Measurements from ENCODE around the gene ABCG1. TPM values are rescaled to one million over a fixed set of nuclear protein-coding genes. Genes with fewer than 3 reads are reported as not detected.

ABCG1 gene
- total RNA-seq, 1 donor from 2014 or later: 74.9 TPM

GRCh38 chr21:42193721-42194120 lies 25.2 kb upstream of the ABCG1 start:
- H3K4me1 ChIP-seq: peaks cover 37% of the 10 kb centered on the region
- intact Hi-C loops (cut with DNase I): no loop called here
- no peak overlapping the region for H3K4me3 ChIP-seq
- no peak for TF ChIP-seq CTCF (IDR thresholded peaks at IDR 0.05)
- DNase-seq: no peak
- no peaks in the 10 kb centered on the region for H3K27me3 ChIP-seq (ENCODE audit: low read depth)
- no peaks in the 10 kb centered on the region for H3K36me3 ChIP-seq
- no peak overlapping the region for H3K27ac ChIP-seq
- no peaks in the 10 kb centered on the region for H3K9me3 ChIP-seq
- no peak for ATAC-seq

- peak in 1 of 2 donors; percentile 2 for ATAC-seq
- intact Hi-C loops (cut with DNase I): no loop called here
These were observed 24.1 kb upstream of the ABCG1 start for GRCh38 chr21:42194863-42195262.

GRCh38 chr21:42195378-42196031 lies 23.4 kb upstream of the ABCG1 start:
- ATAC-seq: peak; percentile 75 to 88

More at GRCh38 chr21:42194863-42195262, 24.1 kb upstream of the ABCG1 start:
- H3K36me3 ChIP-seq: no peaks in the 10 kb centered on the region
- TF ChIP-seq CTCF (IDR thresholded peaks at IDR 0.05): no peak
- H3K9me3 ChIP-seq: no peaks in the 10 kb centered on the region
- DNase-seq: no peak
- no peak overlapping the region for H3K4me3 ChIP-seq
- H3K27me3 ChIP-seq (ENCODE audit: low read depth): no peaks in the 10 kb centered on the region
- peak overlapping the region; percentile 18 for H3K27ac ChIP-seq
- peaks cover 37% of the 10 kb centered on the region for H3K4me1 ChIP-seq

GRCh38 chr21:42198929-42199867 lies 19.7 kb upstream of the ABCG1 start:
- no peaks in the 10 kb centered on the region for H3K36me3 ChIP-seq
- intact Hi-C loops (cut with DNase I): no loop called here
- peak overlapping the region; percentile 10 for H3K27ac ChIP-seq
- DNase-seq (no peak), ATAC-seq (peak; percentile 82 to 84)
- H3K4me1 ChIP-seq: peaks cover 22% of the 10 kb centered on the region
- H3K4me3 ChIP-seq: no peak overlapping the region
- no peaks in the 10 kb centered on the region for H3K9me3 ChIP-seq
- no peak for TF ChIP-seq CTCF (IDR thresholded peaks at IDR 0.05)
- H3K27me3 ChIP-seq (ENCODE audit: low read depth): no peaks in the 10 kb centered on the region

More at GRCh38 chr21:42195378-42196031, 23.4 kb upstream of the ABCG1 start:
- no peaks in the 10 kb centered on the region for H3K9me3 ChIP-seq
- intact Hi-C loops (cut with DNase I): no loop called here
- peaks cover 36% of the 10 kb centered on the region for H3K4me1 ChIP-seq
- H3K27ac ChIP-seq: peak overlapping the region; percentile 18
- no peak overlapping the region for H3K4me3 ChIP-seq
- peak; percentile 84 for DNase-seq
- no peaks in the 10 kb centered on the region for H3K27me3 ChIP-seq (ENCODE audit: low read depth)
- no peaks in the 10 kb centered on the region for H3K36me3 ChIP-seq
- no peak for TF ChIP-seq CTCF (IDR thresholded peaks at IDR 0.05)

GRCh38 chr21:42199868-42200463 lies 19.0 kb upstream of the ABCG1 start:
- Histone ChIP-seq H3K4me3 (no peak overlapping the region), H3K9me3 (no peaks in the 10 kb centered on the region), H3K4me1 (peaks cover 22% of the 10 kb centered on the region), H3K27me3 (ENCODE audit: low read depth) (no peaks in the 10 kb centered on the region), H3K36me3 (no peaks in the 10 kb centered on the region), H3K27ac (peak overlapping the region; percentile 5)
- ATAC-seq (no peak), DNase-seq (no peak)
- intact Hi-C loops (cut with DNase I): no loop called here
- TF ChIP-seq CTCF (IDR thresholded peaks at IDR 0.05): no peak
